Tibial nerve (tissue), 3 donors: ENCODE measurements around the gene RASGEF1C.

Experiments used
- POLR2A ChIP-seq, 2 donors: fragments of 450-650 bp; IDR thresholded peaks; one replicate each; pipeline ENCODE4 v1.6.1; 2017; ENCODE audit warnings: antibody characterized with exemption in 2 of 2, mild to moderate bottlenecking in 2 of 2, moderate library complexity in 2 of 2
- TF ChIP-seq, protein P1 (sequence below), 5 experiments: fragments of 200-600 bp in 3 of 5; fragments of 450-650 bp in 2 of 5; sonication (generic) in 3 of 5; IDR thresholded peaks; one replicate each; pipeline ENCODE4 v1.5.1; 2016 to 2019; ENCODE audit warnings: antibody characterized with exemption in 5 of 5, mild to moderate bottlenecking in 3 of 5, moderate library complexity in 2 of 5

DNA sequence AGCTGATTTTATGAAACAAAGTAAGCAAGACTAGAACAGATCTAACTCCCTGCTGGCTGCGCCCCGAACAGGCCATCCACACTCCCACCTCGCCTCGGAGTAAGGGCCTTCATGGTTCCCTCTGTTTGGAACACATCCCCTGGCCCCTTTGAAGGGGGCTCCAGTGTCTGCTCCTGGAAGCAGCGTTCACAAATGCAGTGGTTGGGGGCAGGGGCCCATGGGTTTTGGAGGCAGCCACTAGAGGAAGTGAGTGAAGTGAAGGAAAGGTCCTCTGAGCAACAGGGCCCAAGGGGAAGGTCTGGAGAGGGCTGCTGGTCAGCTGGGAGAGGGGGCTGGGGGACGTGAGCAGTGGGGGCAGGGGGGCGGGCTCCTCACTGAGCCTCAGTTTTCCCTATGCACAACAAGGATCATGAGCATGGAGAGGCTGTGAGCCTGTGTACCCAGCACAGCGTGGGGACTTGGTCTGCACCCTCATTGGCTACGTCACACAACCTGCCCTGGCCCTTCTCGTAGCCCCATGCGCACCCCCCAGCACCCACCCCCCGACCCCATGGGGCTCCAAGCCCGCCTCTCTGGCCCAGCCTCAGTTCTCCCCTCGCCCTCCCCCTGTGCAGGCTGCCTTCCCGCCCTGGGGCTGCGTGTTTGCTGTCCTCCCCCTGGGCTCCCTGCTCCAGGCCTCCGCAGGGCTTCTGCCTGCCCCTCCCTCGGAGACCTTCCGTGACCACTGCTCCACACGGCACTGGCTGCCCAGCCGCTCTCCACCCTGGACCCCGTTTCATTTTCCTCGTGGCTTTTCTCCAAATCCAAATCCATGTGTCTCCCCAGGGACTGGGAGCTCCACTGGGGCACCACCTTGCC, 39.5 kb downstream of the RASGEF1C start:
- TF ChIP-seq, protein P1, sequence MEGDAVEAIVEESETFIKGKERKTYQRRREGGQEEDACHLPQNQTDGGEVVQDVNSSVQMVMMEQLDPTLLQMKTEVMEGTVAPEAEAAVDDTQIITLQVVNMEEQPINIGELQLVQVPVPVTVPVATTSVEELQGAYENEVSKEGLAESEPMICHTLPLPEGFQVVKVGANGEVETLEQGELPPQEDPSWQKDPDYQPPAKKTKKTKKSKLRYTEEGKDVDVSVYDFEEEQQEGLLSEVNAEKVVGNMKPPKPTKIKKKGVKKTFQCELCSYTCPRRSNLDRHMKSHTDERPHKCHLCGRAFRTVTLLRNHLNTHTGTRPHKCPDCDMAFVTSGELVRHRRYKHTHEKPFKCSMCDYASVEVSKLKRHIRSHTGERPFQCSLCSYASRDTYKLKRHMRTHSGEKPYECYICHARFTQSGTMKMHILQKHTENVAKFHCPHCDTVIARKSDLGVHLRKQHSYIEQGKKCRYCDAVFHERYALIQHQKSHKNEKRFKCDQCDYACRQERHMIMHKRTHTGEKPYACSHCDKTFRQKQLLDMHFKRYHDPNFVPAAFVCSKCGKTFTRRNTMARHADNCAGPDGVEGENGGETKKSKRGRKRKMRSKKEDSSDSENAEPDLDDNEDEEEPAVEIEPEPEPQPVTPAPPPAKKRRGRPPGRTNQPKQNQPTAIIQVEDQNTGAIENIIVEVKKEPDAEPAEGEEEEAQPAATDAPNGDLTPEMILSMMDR (IDR thresholded peaks at IDR 0.05), result no peak
- TF ChIP-seq POLR2A (IDR thresholded peaks at IDR 0.05), result no peak
